NCI-H2227 (cell line): Measurements from ENCODE around the gene LMTK2.

Source experiments
- DNase-seq: peaks from one replicate; lab custom pipeline; 2025; ENCODE audit not compliant: unreplicated experiment; lab: John Stamatoyannopoulos, UW

Gene LMTK2

GRCh38 chr7:98254516-98254915, 147.9 kb downstream of the LMTK2 start:
- DNase-seq = no peak

GRCh38 chr7:98254951-98255610, 148.4 kb downstream of the LMTK2 start:
- DNase-seq = no peak

- DNase-seq = no peak
Measured at GRCh38 chr7:98256431-98256830, 149.8 kb downstream of the LMTK2 start.

- no peak for DNase-seq
Measured at GRCh38 chr7:98257701-98258100, 151.0 kb downstream of the LMTK2 start.
